Ureter (tissue), 1 donor: Measurements from ENCODE around the gene KIF1A. TPM values are rescaled to one million over a fixed set of nuclear protein-coding genes. Genes with fewer than 3 reads are reported as not detected.

Source experiments
- DNase-seq: peaks from one replicate; pipeline ENCODE4 v3.0.0-alpha.2; 2020; ENCODE audit warnings: low spot score
- total RNA-seq: library from RNA; stranded (reverse); gene quantifications from one replicate; pipeline ENCODE4 v1.2.4, GENCODE V29; 2023
- donor health status: DM: yes; HTN: yes; CAD: no.

Gene KIF1A
- total RNA-seq, 1 donor from 2014 or later = 1.2 TPM

- no peak for DNase-seq
Observed at GRCh38 chr2:240820607-240821428, 799 bp upstream of the KIF1A start.

GRCh38 chr2:240819126-240819857 lies 727 bp downstream of the KIF1A start:
- DNase-seq = peak; percentile 37

DNA sequence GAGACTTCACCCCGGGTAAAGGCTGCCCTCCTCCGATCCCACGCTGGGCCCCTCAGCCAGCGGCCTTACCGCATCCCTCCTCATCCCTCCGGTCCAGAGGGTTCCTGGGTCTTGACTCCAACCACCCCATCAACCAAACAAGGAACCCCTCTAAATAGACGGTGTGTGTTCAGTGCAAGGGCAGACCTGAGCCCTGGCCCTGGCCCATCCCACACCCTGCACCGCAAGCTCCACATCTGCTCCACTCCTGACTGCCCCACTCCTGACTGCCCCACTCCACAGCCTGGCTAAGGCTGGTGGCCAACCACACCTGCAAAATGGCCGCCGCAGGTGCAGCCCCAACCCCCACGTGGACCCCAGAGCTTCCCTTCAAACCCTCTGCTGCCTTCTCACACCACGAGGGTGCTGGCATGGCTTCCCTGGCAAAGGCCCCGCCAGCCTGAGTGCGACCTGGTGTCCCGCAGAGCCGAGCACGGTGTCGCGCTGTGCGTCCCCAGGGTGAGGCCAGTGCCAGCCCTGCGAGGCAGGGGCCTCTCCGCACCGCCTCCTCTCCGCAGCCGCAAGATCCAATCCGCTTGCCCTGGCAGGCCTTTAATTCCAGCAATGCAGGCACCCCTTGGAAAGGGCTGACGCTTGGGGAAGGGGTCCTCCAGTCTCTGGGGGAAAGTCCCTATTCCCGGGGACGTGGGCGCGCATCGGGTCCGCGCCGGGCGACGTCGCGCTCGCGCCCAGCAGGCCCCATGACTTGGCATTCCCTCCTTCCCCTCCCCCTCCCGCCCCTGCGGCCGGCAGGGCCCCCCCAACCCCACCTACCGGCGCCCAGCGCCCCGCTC lies 1.5 kb downstream of the KIF1A start:
- DNase-seq = peak; percentile 14

DNA sequence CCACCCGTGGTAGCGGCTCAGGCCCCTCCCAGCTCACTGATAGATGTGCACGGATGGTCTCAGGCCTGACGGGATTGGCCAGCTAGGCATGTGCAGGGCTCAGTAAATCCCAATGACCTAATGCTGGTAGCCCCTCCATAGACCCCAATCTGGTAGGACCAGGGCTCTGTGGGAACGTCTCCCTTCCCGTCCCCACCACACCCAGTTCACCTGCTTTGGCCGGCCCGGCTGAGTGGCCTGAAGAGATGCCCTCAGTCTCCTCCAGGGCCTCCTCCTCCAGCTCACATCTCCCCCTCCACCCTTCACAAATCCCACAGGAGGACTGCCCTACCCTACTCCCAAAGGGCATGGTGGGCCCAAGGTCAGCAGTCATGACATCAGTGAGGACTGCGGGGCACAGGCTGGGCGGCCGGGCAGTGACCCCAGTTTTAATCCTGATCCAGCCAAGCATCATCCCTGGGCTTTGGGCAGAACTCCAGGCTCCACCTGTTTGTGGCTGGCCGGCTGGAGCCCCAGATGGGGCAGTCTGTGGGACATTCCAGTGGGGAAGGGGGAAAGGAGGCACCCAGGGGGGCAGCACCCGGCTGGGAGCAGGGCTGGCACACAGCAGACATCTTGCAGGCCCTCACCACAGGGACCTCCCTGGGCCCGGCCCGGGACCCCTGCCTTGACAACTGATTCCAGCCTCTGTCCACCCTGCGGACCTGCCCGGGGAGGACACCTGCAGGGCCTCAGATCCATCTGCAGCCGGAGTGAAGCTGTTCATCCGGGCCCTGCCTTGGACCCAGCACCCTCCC lies 2.3 kb downstream of the KIF1A start:
- DNase-seq = peak; percentile 41

- peak; percentile 25 for DNase-seq
Observed at GRCh38 chr2:240816584-240817495, 3.2 kb downstream of the KIF1A start.

DNA sequence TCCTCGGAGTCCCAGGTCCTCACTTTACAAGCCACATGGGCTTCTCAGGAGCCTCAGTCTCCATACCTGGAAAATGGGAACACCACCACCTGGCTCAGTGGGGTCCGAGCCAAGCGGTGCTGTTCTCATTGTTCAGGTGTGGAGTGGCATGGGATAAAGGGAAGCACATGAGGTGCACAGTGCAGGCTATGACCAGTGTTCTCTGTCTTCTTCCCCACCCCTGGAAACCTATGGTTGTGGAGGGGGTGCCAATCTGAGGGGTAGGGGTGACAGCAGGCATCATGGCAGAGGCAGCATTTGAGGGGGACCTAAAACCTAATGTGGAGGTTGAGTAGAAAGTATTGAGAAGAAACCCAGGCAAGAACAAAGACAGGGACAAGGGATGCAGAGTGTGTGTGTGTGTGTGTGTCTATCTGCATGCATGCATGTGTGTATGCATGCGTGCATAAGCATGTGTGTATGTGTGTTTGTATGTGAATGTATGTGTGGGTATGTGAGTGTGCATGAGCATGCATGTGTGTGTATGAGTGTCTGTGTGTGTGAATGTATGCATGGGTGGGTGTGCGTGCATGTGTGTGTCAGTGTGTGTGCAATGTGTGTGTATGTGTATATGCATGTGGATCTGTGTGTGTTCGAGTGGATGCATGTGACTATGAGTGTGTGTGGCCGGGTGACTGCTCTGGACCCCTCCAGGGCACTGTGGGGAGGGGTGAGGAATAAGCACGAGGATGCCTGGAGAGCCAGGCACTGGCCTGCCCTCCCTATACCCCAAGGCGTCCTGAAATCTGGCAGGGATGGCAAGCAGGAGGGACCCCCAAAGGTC lies 4.0 kb downstream of the KIF1A start:
- DNase-seq = peak; percentile 36

DNA sequence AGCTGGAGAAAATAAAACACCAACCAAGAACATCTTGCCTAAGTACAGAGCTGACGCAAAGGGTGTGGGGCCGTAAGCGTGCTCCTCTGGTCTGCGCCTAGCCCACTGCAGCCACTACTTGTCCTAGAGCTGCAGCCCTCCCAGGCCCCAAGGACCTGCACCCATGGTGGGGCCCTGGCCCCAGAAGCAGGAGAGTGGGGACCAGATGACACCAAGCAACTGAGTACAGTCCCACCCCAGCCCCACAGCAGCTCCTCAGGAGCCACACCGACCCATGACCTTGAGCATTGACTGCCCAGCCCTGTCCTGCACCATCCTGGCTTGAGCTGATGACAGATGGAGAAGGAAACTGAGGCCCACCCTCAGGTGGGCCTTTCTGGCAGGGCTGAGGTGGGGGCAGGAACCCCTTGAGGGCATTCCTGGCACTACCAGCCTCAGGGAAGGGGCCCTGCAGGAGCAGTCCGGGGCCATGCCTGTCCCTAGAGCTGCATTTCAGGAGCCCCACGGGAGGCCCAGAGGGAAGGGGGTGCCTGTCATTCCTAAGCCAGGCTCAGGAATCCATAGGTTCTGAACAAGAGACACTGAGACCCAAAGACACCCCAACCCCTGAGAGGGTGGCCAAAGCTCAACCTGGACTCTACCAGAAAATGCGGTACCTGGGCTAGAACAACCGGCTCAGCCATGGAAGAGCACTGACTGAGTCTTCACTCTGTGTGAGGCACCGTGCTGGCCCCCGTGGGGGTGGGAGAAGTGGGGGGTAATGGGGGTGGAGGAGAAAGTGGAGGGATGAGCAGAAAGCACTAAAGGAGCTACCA lies 4.9 kb downstream of the KIF1A start:
- peak; percentile 25 for DNase-seq

- peak; percentile 5 for DNase-seq
Observed at GRCh38 chr2:240814280-240814679, 5.7 kb downstream of the KIF1A start.

- peak; percentile 23 for DNase-seq
Observed at GRCh38 chr2:240813231-240813921, 6.6 kb downstream of the KIF1A start.

DNA sequence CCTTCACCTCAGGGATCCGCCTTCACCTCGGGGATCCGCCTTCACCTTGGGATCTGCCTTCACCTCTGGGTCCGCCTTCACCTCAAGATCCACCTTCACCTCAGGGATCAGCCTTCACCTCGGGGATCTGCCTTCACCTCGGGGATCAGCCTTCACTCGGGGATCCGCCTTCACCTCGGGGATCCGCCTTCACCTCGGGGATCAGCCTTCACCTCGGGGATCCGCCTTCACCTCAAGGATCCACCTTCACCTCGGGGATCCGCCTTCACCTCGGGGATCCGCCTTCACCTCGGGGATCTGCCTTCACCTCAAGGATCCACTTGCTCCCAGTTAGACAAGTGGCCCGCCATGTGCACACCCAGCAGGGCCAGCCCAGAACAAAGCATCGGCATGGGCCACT lies 7.3 kb downstream of the KIF1A start:
- no peak for DNase-seq

- no peak for DNase-seq
Observed at GRCh38 chr2:240812301-240812680, 7.7 kb downstream of the KIF1A start.

DNA sequence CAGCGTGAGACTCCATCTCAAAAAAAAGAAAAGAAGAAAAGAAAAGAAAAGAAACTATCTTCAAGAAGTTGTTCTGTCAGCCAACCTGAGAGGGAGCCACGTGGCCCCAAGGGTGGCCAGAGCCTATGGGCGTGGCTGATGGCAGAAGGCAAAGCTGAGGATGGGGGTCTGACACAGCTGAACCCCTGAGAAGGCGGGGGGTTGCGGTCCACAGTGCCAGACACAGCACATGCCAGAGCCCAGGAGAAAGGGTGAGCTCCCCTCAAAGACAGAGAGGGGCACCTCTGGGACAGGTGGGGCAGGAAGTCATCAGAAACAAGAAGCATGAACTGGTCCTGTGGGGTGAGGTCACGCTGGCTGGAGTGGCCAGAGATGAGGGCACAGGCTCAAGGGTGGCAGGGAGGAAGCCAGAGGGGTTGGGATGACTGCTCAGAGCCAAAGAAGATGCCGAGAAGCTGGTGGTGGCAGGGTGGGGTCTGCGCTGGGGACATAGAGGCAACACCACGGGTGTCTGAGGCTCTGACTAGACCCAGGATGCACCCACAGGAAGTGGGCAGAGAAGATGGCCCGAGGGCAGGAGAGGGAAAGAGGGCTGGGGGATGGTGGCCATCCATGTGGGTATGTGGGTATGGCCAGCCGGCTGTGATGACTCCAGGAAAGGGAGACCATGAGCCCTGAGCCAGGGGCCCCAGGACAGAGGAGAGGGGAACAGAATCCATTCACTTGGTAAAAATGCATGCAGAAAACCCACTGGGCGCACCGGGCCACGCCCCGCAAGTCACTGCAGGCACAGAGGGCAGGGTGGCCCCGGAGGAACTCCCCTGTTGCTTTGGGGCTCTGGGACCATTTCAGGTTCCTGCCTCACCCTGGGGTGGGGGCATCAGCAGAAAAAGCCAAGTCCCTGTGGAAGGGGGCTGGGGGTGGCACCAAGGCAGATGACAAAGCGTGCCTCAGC lies 8.4 kb downstream of the KIF1A start:
- no peak for DNase-seq

GRCh38 chr2:240810621-240811020 lies 9.4 kb downstream of the KIF1A start:
- no peak for DNase-seq

GRCh38 chr2:240810199-240810598 lies 9.8 kb downstream of the KIF1A start:
- DNase-seq = no peak

- DNase-seq = no peak
Observed at GRCh38 chr2:240809276-240809675, 10.7 kb downstream of the KIF1A start.

GRCh38 chr2:240806459-240806858 lies 13.6 kb downstream of the KIF1A start:
- DNase-seq = no peak

GRCh38 chr2:240806006-240806405 lies 14.0 kb downstream of the KIF1A start:
- DNase-seq = no peak
